Parathyroid adenoma (tissue), 2 donors: ENCODE measurements around the gene HOXA6.

Experiments
- H2AFZ ChIP-seq: fragments of 300-600 bp; sonication (generic); one replicate; pipeline ENCODE4 v1.7.0; 2017; ENCODE audit warnings: antibody characterized with exemption, mild to moderate bottlenecking
- H3K27ac ChIP-seq: fragments of 300-600 bp; sonication (generic); one replicate; pipeline ENCODE4 v1.7.0; 2017
- H3K27me3 ChIP-seq: fragments of 300-600 bp; sonication (generic); one replicate; pipeline ENCODE4 v1.7.0; 2017; ENCODE audit warnings: low read length; ENCODE audit not compliant: control insufficient read depth, insufficient read depth
- H3K36me3 ChIP-seq: fragments of 300-600 bp; sonication (generic); one replicate; pipeline ENCODE4 v1.7.0; 2017; ENCODE audit warnings: low read length; ENCODE audit not compliant: control insufficient read depth, insufficient read depth
- H3K4me1 ChIP-seq: fragments of 300-600 bp; sonication (generic); one replicate; pipeline ENCODE4 v1.7.0; 2017; ENCODE audit warnings: control low read depth
- H3K4me2 ChIP-seq: fragments of 300-600 bp; sonication (generic); one replicate; pipeline ENCODE4 v1.7.0; 2017; ENCODE audit warnings: low read length
- H3K4me3 ChIP-seq: fragments of 300-600 bp; sonication (generic); one replicate; pipeline ENCODE4 v1.7.0; 2017; ENCODE audit warnings: low read depth, low read length
- H3K79me2 ChIP-seq: fragments of 300-600 bp; sonication (generic); one replicate; pipeline ENCODE4 v1.7.0; 2017; ENCODE audit warnings: control low read depth
- H3K9ac ChIP-seq: fragments of 300-600 bp; sonication (generic); one replicate; pipeline ENCODE4 v1.7.0; 2017; ENCODE audit warnings: mild to moderate bottlenecking
- H3K9me3 ChIP-seq: fragments of 300-600 bp; sonication (generic); one replicate; pipeline ENCODE4 v1.7.0; 2017; ENCODE audit warnings: low read length; ENCODE audit not compliant: control insufficient read depth
- TF ChIP-seq, protein P1 (sequence below): fragments of 300-600 bp; sonication (generic); IDR thresholded peaks from one replicate; pipeline ENCODE4 v1.7.0; 2017; ENCODE audit warnings: antibody characterized with exemption, mild to moderate bottlenecking
- donor health status: primary hyperparathyroidism.

Gene HOXA6

DNA sequence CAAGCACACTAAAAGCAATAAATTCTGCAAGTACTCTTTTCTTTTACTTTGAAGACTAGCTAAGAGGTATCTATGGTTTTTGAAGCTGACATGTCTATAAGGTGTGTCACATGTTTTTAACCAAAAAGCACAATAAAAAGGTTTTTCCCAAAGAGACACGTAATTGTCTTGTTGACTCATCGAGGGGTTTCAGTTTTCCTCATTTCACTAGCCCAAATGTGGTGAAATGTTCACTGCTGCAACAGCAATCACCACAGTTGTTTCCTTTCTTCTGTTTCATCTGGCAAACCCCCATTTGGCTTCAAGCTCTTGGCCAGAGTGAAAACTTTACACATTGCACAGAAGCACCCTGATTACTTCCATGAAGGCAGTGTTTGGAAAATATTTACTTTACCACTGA lies 13.2 kb downstream of the HOXA6 start:
- H3K9me3 ChIP-seq: no peaks in the 10 kb centered on the region
- no peaks in the 10 kb centered on the region for H3K79me2 ChIP-seq
- H3K36me3 ChIP-seq: no peaks in the 10 kb centered on the region
- no peak overlapping the region for H2AFZ ChIP-seq
- H3K27ac ChIP-seq: no peak overlapping the region
- no peaks in the 10 kb centered on the region for H3K27me3 ChIP-seq
- TF ChIP-seq, protein P1, sequence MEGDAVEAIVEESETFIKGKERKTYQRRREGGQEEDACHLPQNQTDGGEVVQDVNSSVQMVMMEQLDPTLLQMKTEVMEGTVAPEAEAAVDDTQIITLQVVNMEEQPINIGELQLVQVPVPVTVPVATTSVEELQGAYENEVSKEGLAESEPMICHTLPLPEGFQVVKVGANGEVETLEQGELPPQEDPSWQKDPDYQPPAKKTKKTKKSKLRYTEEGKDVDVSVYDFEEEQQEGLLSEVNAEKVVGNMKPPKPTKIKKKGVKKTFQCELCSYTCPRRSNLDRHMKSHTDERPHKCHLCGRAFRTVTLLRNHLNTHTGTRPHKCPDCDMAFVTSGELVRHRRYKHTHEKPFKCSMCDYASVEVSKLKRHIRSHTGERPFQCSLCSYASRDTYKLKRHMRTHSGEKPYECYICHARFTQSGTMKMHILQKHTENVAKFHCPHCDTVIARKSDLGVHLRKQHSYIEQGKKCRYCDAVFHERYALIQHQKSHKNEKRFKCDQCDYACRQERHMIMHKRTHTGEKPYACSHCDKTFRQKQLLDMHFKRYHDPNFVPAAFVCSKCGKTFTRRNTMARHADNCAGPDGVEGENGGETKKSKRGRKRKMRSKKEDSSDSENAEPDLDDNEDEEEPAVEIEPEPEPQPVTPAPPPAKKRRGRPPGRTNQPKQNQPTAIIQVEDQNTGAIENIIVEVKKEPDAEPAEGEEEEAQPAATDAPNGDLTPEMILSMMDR: no peak
- H3K4me2 ChIP-seq: no peak overlapping the region
- no peaks in the 10 kb centered on the region for H3K4me1 ChIP-seq
- H3K9ac ChIP-seq: no peak overlapping the region
- no peak overlapping the region for H3K4me3 ChIP-seq

DNA sequence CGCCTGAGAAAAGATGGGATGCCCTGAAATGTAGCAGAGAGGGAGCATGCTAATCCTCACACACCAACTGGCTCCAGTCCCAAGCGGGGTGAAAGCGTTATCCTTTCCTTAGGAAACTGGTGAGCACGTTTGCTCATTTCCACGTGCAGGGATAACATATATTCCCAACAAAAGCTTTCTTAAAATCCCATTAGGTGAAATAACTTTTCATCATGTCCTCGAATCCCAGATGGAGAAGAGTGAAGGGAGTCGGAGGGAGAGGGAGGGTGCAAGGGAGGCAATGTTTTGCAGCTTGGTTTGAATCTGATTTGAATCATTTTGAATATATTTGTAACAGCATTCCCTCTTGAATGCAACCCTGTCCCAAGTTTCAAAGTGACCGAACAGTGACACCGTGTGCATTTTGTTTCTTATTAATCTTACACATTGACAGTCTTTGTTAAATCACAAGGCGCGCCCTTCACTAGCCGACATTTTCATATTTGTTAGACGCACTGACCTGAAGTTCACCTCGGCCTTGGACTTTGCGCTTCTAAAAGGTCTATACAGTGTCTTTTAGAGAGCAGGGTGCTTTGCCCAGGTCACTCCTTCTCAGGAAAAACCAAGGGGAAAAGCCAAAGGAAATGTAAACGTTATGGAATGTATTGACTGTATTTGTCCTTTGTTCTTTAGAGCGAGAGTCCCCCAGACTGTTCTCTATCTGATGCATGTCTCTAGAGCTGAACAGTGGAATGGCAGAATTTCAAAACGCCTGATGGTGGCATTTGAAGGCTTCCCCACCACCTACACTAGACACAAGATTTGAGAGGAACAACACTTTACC lies 14.0 kb downstream of the HOXA6 start:
- Histone ChIP-seq H3K4me2 (no peak overlapping the region), H3K79me2 (no peaks in the 10 kb centered on the region), H3K4me3 (no peak overlapping the region), H3K4me1 (no peaks in the 10 kb centered on the region), H3K9me3 (no peaks in the 10 kb centered on the region), H2AFZ (no peak overlapping the region), H3K9ac (no peak overlapping the region), H3K27ac (no peak overlapping the region), H3K27me3 (no peaks in the 10 kb centered on the region), H3K36me3 (no peaks in the 10 kb centered on the region)
- TF ChIP-seq, protein P1: no peak

DNA sequence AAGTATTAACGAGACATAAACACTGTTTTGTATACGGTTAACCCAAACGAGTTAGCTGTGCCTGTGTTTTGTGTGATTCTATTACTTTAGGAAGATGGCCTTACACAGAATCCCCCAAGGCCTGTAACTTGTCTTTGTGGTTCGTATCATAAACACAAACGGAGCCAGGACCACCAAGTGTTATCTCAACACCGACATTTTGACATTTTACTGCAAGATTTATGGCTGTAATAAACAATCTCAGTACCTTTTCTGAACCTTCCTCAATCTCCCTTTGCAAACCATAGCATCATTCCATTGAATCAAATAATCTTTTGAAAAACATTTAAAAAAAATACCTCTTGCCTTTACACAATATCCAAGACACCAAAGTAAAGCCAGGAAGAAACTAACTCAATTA lies 14.6 kb downstream of the HOXA6 start:
- no peaks in the 10 kb centered on the region for H3K9me3 ChIP-seq
- no peak overlapping the region for H3K27ac ChIP-seq
- no peaks in the 10 kb centered on the region for H3K4me1 ChIP-seq
- no peaks in the 10 kb centered on the region for H3K79me2 ChIP-seq
- no peaks in the 10 kb centered on the region for H3K27me3 ChIP-seq
- no peak overlapping the region for H2AFZ ChIP-seq
- no peak overlapping the region for H3K4me3 ChIP-seq
- H3K36me3 ChIP-seq: no peaks in the 10 kb centered on the region
- H3K9ac ChIP-seq: no peak overlapping the region
- no peak overlapping the region for H3K4me2 ChIP-seq
- TF ChIP-seq, protein P1: no peak

DNA sequence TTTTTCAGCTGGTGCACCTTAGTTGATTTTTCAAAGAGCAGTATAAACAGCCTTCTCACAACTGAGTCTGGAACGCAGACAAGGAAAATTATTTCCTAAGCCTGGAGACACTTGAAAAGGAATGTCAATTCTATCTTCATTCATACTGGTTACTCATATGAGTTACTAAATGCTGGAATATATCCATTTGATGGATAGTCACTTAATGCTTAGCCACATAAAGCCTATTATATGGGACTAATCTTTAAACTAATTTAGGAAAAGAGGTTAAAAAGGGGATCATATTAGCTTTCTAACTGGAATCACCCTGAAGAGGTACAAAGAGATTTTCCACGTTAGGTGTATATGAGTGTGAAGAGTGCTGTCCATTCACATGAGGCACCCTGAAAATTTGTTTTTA lies 15.4 kb downstream of the HOXA6 start:
- H3K79me2 ChIP-seq: no peaks in the 10 kb centered on the region
- no peak overlapping the region for H2AFZ ChIP-seq
- no peaks in the 10 kb centered on the region for H3K27me3 ChIP-seq
- H3K9ac ChIP-seq: no peak overlapping the region
- H3K36me3 ChIP-seq: no peaks in the 10 kb centered on the region
- no peak overlapping the region for H3K4me2 ChIP-seq
- no peak overlapping the region for H3K4me3 ChIP-seq
- TF ChIP-seq, protein P1: no peak
- no peak overlapping the region for H3K27ac ChIP-seq
- no peaks in the 10 kb centered on the region for H3K9me3 ChIP-seq
- no peaks in the 10 kb centered on the region for H3K4me1 ChIP-seq

DNA sequence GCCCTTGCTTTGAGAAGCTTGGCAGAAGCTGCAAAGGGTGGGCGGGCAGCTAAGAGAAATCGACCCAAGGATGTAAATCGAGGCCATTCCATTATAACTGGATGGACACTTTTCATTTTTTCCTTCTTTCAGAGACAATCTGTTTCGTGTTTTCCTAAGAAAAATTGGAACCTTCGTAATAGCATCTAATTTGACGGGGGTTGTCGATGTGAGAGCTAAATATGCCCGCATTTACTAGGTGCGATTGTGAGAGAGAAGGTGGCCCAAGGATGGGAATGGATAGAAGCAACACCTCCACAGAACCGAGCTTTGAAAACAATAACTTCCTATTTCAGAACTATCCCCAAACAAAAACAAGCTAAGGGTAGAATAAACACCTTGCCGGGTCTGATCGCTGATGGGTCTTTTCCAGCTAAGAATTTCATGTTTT lies 16.2 kb downstream of the HOXA6 start:
- Histone ChIP-seq H3K36me3 (no peaks in the 10 kb centered on the region), H2AFZ (no peak overlapping the region), H3K27me3 (no peaks in the 10 kb centered on the region), H3K9ac (no peak overlapping the region), H3K4me2 (peak overlapping the region; percentile 98), H3K27ac (no peak overlapping the region), H3K4me3 (peak overlapping the region; percentile 77), H3K4me1 (no peaks in the 10 kb centered on the region), H3K79me2 (no peaks in the 10 kb centered on the region), H3K9me3 (no peaks in the 10 kb centered on the region)
- TF ChIP-seq, protein P1: no peak
